ENCODE data around the gene FBLIM1.

Gene FBLIM1

GRCh38 chr1:15760520-15761211, 2.1 kb downstream of the FBLIM1 start:
- no peak for DNase-seq (ENCODE audit: low read depth, low spot score)

GRCh38 chr1:15761366-15762128, 3.0 kb downstream of the FBLIM1 start:
- H3K27ac ChIP-seq, result peak overlapping the region; percentile 96

More at GRCh38 chr1:15760520-15761211, 2.1 kb downstream of the FBLIM1 start:
- H3K27ac ChIP-seq, result peak overlapping the region; percentile 96

GRCh38 chr1:15762546-15762945, 4.0 kb downstream of the FBLIM1 start:
- peak overlapping the region; percentile 96 for H3K27ac ChIP-seq
- DNase-seq (ENCODE audit: low read depth, low spot score), result no peak

More at GRCh38 chr1:15761366-15762128, 3.0 kb downstream of the FBLIM1 start:
- DNase-seq (ENCODE audit: low read depth, low spot score), result no peak

- no peak for DNase-seq (ENCODE audit: low read depth, low spot score)
- H3K27ac ChIP-seq, result peak overlapping the region; percentile 96
Observed at GRCh38 chr1:15764269-15764764, 5.7 kb downstream of the FBLIM1 start.

GRCh38 chr1:15764890-15765289, 6.3 kb downstream of the FBLIM1 start:
- H3K27ac ChIP-seq, result peak overlapping the region; percentile 96
- no peak for DNase-seq (ENCODE audit: low read depth, low spot score)

GRCh38 chr1:15765495-15766194, 7.0 kb downstream of the FBLIM1 start:
- DNase-seq (ENCODE audit: low read depth, low spot score), result peak; percentile 91

GRCh38 chr1:15767941-15768340, 9.3 kb downstream of the FBLIM1 start:
- no peak overlapping the region for H3K27ac ChIP-seq
- no peak for DNase-seq (ENCODE audit: low read depth, low spot score)

More at GRCh38 chr1:15765495-15766194, 7.0 kb downstream of the FBLIM1 start:
- peak overlapping the region; percentile 96 for H3K27ac ChIP-seq

GRCh38 chr1:15768388-15768787, 9.8 kb downstream of the FBLIM1 start:
- H3K27ac ChIP-seq, result no peak overlapping the region
- no peak for DNase-seq (ENCODE audit: low read depth, low spot score)

GRCh38 chr1:15770313-15770962, 11.8 kb downstream of the FBLIM1 start:
- DNase-seq (ENCODE audit: low read depth, low spot score), result no peak
- no peak overlapping the region for H3K27ac ChIP-seq

GRCh38 chr1:15771836-15772515, 13.4 kb downstream of the FBLIM1 start:
- no peak for DNase-seq (ENCODE audit: low read depth, low spot score)
- H3K27ac ChIP-seq, result no peak overlapping the region

GRCh38 chr1:15775706-15776105, 17.1 kb downstream of the FBLIM1 start:
- no peak for DNase-seq (ENCODE audit: low read depth, low spot score)
- peak overlapping the region; percentile 6 for H3K27ac ChIP-seq

GRCh38 chr1:15777909-15778707, 19.5 kb downstream of the FBLIM1 start:
- DNase-seq (ENCODE audit: low read depth, low spot score), result no peak
- no peak overlapping the region for H3K27ac ChIP-seq

GRCh38 chr1:15785683-15786082, 27.1 kb downstream of the FBLIM1 start:
- peak overlapping the region; percentile 94 for H3K27ac ChIP-seq
- no peak for DNase-seq (ENCODE audit: low read depth, low spot score)

- H3K27ac ChIP-seq, result peak overlapping the region; percentile 94
Observed at GRCh38 chr1:15786581-15786980, 28.0 kb downstream of the FBLIM1 start.

GRCh38 chr1:15788624-15789301, 30.2 kb downstream of the FBLIM1 start:
- peak overlapping the region; percentile 94 for H3K27ac ChIP-seq
- DNase-seq (ENCODE audit: low read depth, low spot score), result peak; percentile 64

More at GRCh38 chr1:15786581-15786980, 28.0 kb downstream of the FBLIM1 start:
- no peak for DNase-seq (ENCODE audit: low read depth, low spot score)

GRCh38 chr1:15796086-15796462, 37.5 kb downstream of the FBLIM1 start:
- H3K27ac ChIP-seq, result peak overlapping the region; percentile 100
- DNase-seq (ENCODE audit: low read depth, low spot score), result no peak

- no peak for DNase-seq (ENCODE audit: low read depth, low spot score)
- H3K27ac ChIP-seq, result peak overlapping the region; percentile 100
Observed at GRCh38 chr1:15797614-15798390, 39.2 kb downstream of the FBLIM1 start.
